ENCODE data around the gene ELOVL5.

ELOVL5 gene

GRCh38 chr6:53302678-53303360 is 45.9 kb downstream of the ELOVL5 start:
- H3K27me3 ChIP-seq (ENCODE audit: insufficient read depth, insufficient read length), result no peaks in the 10 kb centered on the region
- H3K4me3 ChIP-seq (ENCODE audit: insufficient read length, low read depth), result no peak overlapping the region
- no peaks in the 10 kb centered on the region for H3K4me1 ChIP-seq (ENCODE audit: insufficient read depth, insufficient read length)
- TF ChIP-seq ZNF274 (IDR thresholded peaks at IDR 0.05; ENCODE audit: low read depth, low read length), result no peak
- no peak for TF ChIP-seq YY1 (IDR thresholded peaks at IDR 0.05; ENCODE audit: insufficient read depth, insufficient read length)
- TF ChIP-seq SUZ12 (IDR thresholded peaks at IDR 0.05; ENCODE audit: extremely low read depth, insufficient read depth, insufficient read length), result no peak
- no peak for DNase-seq (ENCODE audit: low read depth, low spot score)
- H3K9ac ChIP-seq (ENCODE audit: insufficient read length, low read depth), result no peak overlapping the region
- H3K9me3 ChIP-seq (ENCODE audit: insufficient read depth, low read length), result peaks cover 7% of the 10 kb centered on the region
- no peaks in the 10 kb centered on the region for H3K36me3 ChIP-seq (ENCODE audit: insufficient read depth, insufficient read length, low read length)

- H3K9me3 ChIP-seq (ENCODE audit: insufficient read depth, low read length), result peaks cover 7% of the 10 kb centered on the region
- no peaks in the 10 kb centered on the region for H3K27me3 ChIP-seq (ENCODE audit: insufficient read depth, insufficient read length)
- DNase-seq (ENCODE audit: low read depth, low spot score), result no peak
- no peak overlapping the region for H3K9ac ChIP-seq (ENCODE audit: insufficient read length, low read depth)
- H3K4me3 ChIP-seq (ENCODE audit: insufficient read length, low read depth), result no peak overlapping the region
- H3K4me1 ChIP-seq (ENCODE audit: insufficient read depth, insufficient read length), result no peaks in the 10 kb centered on the region
- no peaks in the 10 kb centered on the region for H3K36me3 ChIP-seq (ENCODE audit: insufficient read depth, insufficient read length, low read length)
- TF ChIP-seq ZNF274 (IDR thresholded peaks at IDR 0.05; ENCODE audit: low read depth, low read length) (no peak), SUZ12 (IDR thresholded peaks at IDR 0.05; ENCODE audit: extremely low read depth, insufficient read depth, insufficient read length) (no peak), YY1 (IDR thresholded peaks at IDR 0.05; ENCODE audit: insufficient read depth, insufficient read length) (no peak)
Measured at GRCh38 chr6:53301801-53302537, 46.8 kb downstream of the ELOVL5 start.

GRCh38 chr6:53300656-53301551 is 47.8 kb downstream of the ELOVL5 start:
- TF ChIP-seq YY1 (IDR thresholded peaks at IDR 0.05; ENCODE audit: insufficient read depth, insufficient read length) (no peak), SUZ12 (IDR thresholded peaks at IDR 0.05; ENCODE audit: extremely low read depth, insufficient read depth, insufficient read length) (no peak), ZNF274 (IDR thresholded peaks at IDR 0.05; ENCODE audit: low read depth, low read length) (no peak)
- Histone ChIP-seq H3K36me3 (ENCODE audit: insufficient read depth, insufficient read length, low read length) (no peaks in the 10 kb centered on the region), H3K4me3 (ENCODE audit: insufficient read length, low read depth) (no peak overlapping the region), H3K4me1 (ENCODE audit: insufficient read depth, insufficient read length) (no peaks in the 10 kb centered on the region), H3K9me3 (ENCODE audit: insufficient read depth, low read length) (no peaks in the 10 kb centered on the region), H3K27me3 (ENCODE audit: insufficient read depth, insufficient read length) (no peaks in the 10 kb centered on the region), H3K9ac (ENCODE audit: insufficient read length, low read depth) (no peak overlapping the region)
- DNase-seq (ENCODE audit: low read depth, low spot score), result no peak

- Histone ChIP-seq H3K9ac (ENCODE audit: insufficient read length, low read depth) (no peak overlapping the region), H3K4me3 (ENCODE audit: insufficient read length, low read depth) (no peak overlapping the region), H3K9me3 (ENCODE audit: insufficient read depth, low read length) (no peaks in the 10 kb centered on the region), H3K36me3 (ENCODE audit: insufficient read depth, insufficient read length, low read length) (no peaks in the 10 kb centered on the region), H3K4me1 (ENCODE audit: insufficient read depth, insufficient read length) (no peaks in the 10 kb centered on the region), H3K27me3 (ENCODE audit: insufficient read depth, insufficient read length) (no peaks in the 10 kb centered on the region)
- TF ChIP-seq ZNF274 (IDR thresholded peaks at IDR 0.05; ENCODE audit: low read depth, low read length), result no peak
- no peak for TF ChIP-seq SUZ12 (IDR thresholded peaks at IDR 0.05; ENCODE audit: extremely low read depth, insufficient read depth, insufficient read length)
- no peak for TF ChIP-seq YY1 (IDR thresholded peaks at IDR 0.05; ENCODE audit: insufficient read depth, insufficient read length)
- no peak for DNase-seq (ENCODE audit: low read depth, low spot score)
Measured at GRCh38 chr6:53299331-53300005, 49.3 kb downstream of the ELOVL5 start.

- peaks cover 5% of the 10 kb centered on the region for H3K36me3 ChIP-seq (ENCODE audit: insufficient read depth, insufficient read length, low read length)
- no peak for TF ChIP-seq SUZ12 (IDR thresholded peaks at IDR 0.05; ENCODE audit: extremely low read depth, insufficient read depth, insufficient read length)
- no peak for TF ChIP-seq YY1 (IDR thresholded peaks at IDR 0.05; ENCODE audit: insufficient read depth, insufficient read length)
- TF ChIP-seq ZNF274 (IDR thresholded peaks at IDR 0.05; ENCODE audit: low read depth, low read length), result no peak
- H3K9me3 ChIP-seq (ENCODE audit: insufficient read depth, low read length), result no peaks in the 10 kb centered on the region
- DNase-seq (ENCODE audit: low read depth, low spot score), result no peak
- no peak overlapping the region for H3K4me3 ChIP-seq (ENCODE audit: insufficient read length, low read depth)
- no peak overlapping the region for H3K9ac ChIP-seq (ENCODE audit: insufficient read length, low read depth)
- no peaks in the 10 kb centered on the region for H3K4me1 ChIP-seq (ENCODE audit: insufficient read depth, insufficient read length)
- H3K27me3 ChIP-seq (ENCODE audit: insufficient read depth, insufficient read length), result no peaks in the 10 kb centered on the region
Measured at GRCh38 chr6:53297004-53297403, 51.7 kb downstream of the ELOVL5 start.

GRCh38 chr6:53295176-53295575 is 53.6 kb downstream of the ELOVL5 start:
- TF ChIP-seq ZNF274 (IDR thresholded peaks at IDR 0.05; ENCODE audit: low read depth, low read length), result no peak
- no peak for TF ChIP-seq YY1 (IDR thresholded peaks at IDR 0.05; ENCODE audit: insufficient read depth, insufficient read length)
- Histone ChIP-seq H3K9me3 (ENCODE audit: insufficient read depth, low read length) (no peaks in the 10 kb centered on the region), H3K36me3 (ENCODE audit: insufficient read depth, insufficient read length, low read length) (peaks cover 9% of the 10 kb centered on the region), H3K27me3 (ENCODE audit: insufficient read depth, insufficient read length) (no peaks in the 10 kb centered on the region), H3K4me1 (ENCODE audit: insufficient read depth, insufficient read length) (no peaks in the 10 kb centered on the region), H3K4me3 (ENCODE audit: insufficient read length, low read depth) (no peak overlapping the region), H3K9ac (ENCODE audit: insufficient read length, low read depth) (no peak overlapping the region)
- no peak for DNase-seq (ENCODE audit: low read depth, low spot score)
